Dendritic cell treated with granulocyte-macrophage colony-stimulating factor and Interleukin-4, amounts not matched to agents 40 ng/mL and 50 ng/mL, for 4 days (primary cell): ENCODE measurements around the gene OR6V1.

Experiments used
- H3K27ac Mint-ChIP-seq: one replicate; pipeline ENCODE4 v1.8.0; 2022; ENCODE audit warnings: mild to moderate bottlenecking, mixed read lengths
- H3K27me3 Mint-ChIP-seq: one replicate; pipeline ENCODE4 v1.8.0; 2022; ENCODE audit warnings: mild to moderate bottlenecking, mixed read lengths
- H3K36me3 Mint-ChIP-seq: one replicate; pipeline ENCODE4 v1.8.0; 2022; ENCODE audit warnings: low read depth, mixed read lengths
- H3K4me1 Mint-ChIP-seq: one replicate; pipeline ENCODE4 v1.8.0; 2022; ENCODE audit warnings: low read depth, mixed read lengths
- H3K4me3 Mint-ChIP-seq: one replicate; pipeline ENCODE4 v1.8.0; 2022; ENCODE audit warnings: mild to moderate bottlenecking, moderate library complexity, mixed read lengths
- H3K9me3 Mint-ChIP-seq: one replicate; pipeline ENCODE4 v1.8.0; 2022; ENCODE audit warnings: mixed read lengths
- intact Hi-C: fragments of 100-400 bp; cut with micrococcal nuclease; formaldehyde crosslinking; loops from one replicate; pipeline ENCODE4 v1.15.0; 2022

The OR6V1 gene

DNA sequence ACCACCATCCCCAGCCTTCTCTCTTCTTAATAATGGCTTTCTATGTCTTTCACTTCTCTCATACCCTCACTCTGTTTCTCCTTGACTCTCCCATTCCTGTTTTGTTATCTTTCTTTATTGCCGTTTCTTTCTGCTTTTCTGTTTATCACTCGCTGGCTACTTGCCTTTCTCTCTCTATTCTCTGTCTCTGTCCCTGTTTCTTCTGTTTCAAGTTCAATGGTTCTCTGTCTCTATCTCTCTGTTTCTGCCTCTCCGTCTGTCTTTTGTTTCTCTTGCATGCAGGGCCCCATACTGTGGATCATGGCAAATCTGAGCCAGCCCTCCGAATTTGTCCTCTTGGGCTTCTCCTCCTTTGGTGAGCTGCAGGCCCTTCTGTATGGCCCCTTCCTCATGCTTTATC lies at the start of gene OR6V1:
Gene OR6V1, plus strand, starts transcription at position 301 of the 400 bp plus-strand sequence. Its CDS starts 0 bp downstream, at position 301.
- Mint-ChIP-seq H3K36me3 (no peaks in the 10 kb centered on the region), H3K4me1 (peaks cover 40% of the 10 kb centered on the region), H3K9me3 (no peaks in the 10 kb centered on the region), H3K27me3 (peaks cover 4% of the 10 kb centered on the region), H3K27ac (no peak within 1 kb of the TSS), H3K4me3 (no peak within 1 kb of the TSS)
- intact Hi-C loops, result no loop called here

- Mint-ChIP-seq H3K9me3 (no peaks in the 10 kb centered on the region), H3K27ac (peak overlapping the region; percentile 28), H3K4me3 (peak overlapping the region; percentile 71), H3K36me3 (no peaks in the 10 kb centered on the region), H3K4me1 (peaks cover 10% of the 10 kb centered on the region), H3K27me3 (no peaks in the 10 kb centered on the region)
- intact Hi-C loops, result loop anchor here (1.0 to 10.0 kb wide), 5 partner anchors 94 to 371 kb away; no protein-coding TSS in a partner anchor
Observed at GRCh38 chr7:143002898-143003297, 49.2 kb upstream of the OR6V1 start.

GRCh38 chr7:143003393-143004051 lies 48.6 kb upstream of the OR6V1 start:
- Mint-ChIP-seq H3K4me3 (peak overlapping the region; percentile 71), H3K27ac (peak overlapping the region; percentile 28), H3K36me3 (no peaks in the 10 kb centered on the region), H3K4me1 (peaks cover 12% of the 10 kb centered on the region), H3K9me3 (no peaks in the 10 kb centered on the region), H3K27me3 (no peaks in the 10 kb centered on the region)
- intact Hi-C loops, result loop anchor here (1.0 to 10.0 kb wide), 3 partner anchors 122 to 371 kb away; no protein-coding TSS in a partner anchor

- Mint-ChIP-seq H3K36me3 (no peaks in the 10 kb centered on the region), H3K27ac (no peak overlapping the region), H3K4me3 (no peak overlapping the region), H3K9me3 (no peaks in the 10 kb centered on the region), H3K27me3 (no peaks in the 10 kb centered on the region), H3K4me1 (peaks cover 12% of the 10 kb centered on the region)
- intact Hi-C loops, result loop anchor here (10.0 kb wide), 1 partner anchor 299 kb away; no protein-coding TSS in a partner anchor
Observed at GRCh38 chr7:143005632-143006260, 46.4 kb upstream of the OR6V1 start.

- Mint-ChIP-seq H3K4me1 (peaks cover 13% of the 10 kb centered on the region), H3K36me3 (no peaks in the 10 kb centered on the region), H3K4me3 (no peak overlapping the region), H3K9me3 (no peaks in the 10 kb centered on the region), H3K27me3 (no peaks in the 10 kb centered on the region), H3K27ac (no peak overlapping the region)
- intact Hi-C loops, result loop anchor here (1.0 to 10.0 kb wide), 2 partner anchors 207 to 297 kb away; no protein-coding TSS in a partner anchor
Observed at GRCh38 chr7:143008007-143008901, 43.9 kb upstream of the OR6V1 start.

GRCh38 chr7:143012001-143012400 lies 40.1 kb upstream of the OR6V1 start:
- H3K4me1 Mint-ChIP-seq, result peaks cover 10% of the 10 kb centered on the region
- H3K36me3 Mint-ChIP-seq, result no peaks in the 10 kb centered on the region
- H3K27ac Mint-ChIP-seq, result peak overlapping the region; percentile 11
- no peak overlapping the region for H3K4me3 Mint-ChIP-seq
- intact Hi-C loops, result no loop called here
- no peaks in the 10 kb centered on the region for H3K9me3 Mint-ChIP-seq
- peaks cover 4% of the 10 kb centered on the region for H3K27me3 Mint-ChIP-seq

DNA sequence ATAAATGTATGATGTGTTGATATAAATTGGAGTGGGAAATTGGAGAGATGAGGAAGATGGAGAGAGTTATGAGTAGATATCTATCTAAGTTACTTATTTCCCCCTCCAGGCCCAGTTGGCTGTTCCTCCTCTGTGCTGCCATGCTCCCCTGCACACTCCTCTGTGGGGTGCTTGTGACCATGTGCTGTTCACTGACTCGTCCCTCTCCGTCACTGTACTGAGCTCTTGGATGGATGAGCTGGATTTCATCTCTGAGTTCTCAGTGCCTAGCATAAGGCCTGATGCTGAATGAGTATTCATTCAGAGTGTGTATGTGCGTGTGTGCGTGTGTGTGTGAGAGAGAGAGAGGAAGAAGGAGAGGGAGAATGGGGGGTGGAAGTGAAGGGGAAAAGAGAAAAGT lies 39.7 kb upstream of the OR6V1 start:
- peaks cover 10% of the 10 kb centered on the region for H3K4me1 Mint-ChIP-seq
- intact Hi-C loops, result no loop called here
- no peaks in the 10 kb centered on the region for H3K9me3 Mint-ChIP-seq
- H3K27ac Mint-ChIP-seq, result peak overlapping the region; percentile 11
- no peaks in the 10 kb centered on the region for H3K36me3 Mint-ChIP-seq
- H3K4me3 Mint-ChIP-seq, result no peak overlapping the region
- peaks cover 4% of the 10 kb centered on the region for H3K27me3 Mint-ChIP-seq

GRCh38 chr7:143013473-143013872 lies 38.7 kb upstream of the OR6V1 start:
- Mint-ChIP-seq H3K9me3 (no peaks in the 10 kb centered on the region), H3K27ac (no peak overlapping the region), H3K4me1 (peaks cover 4% of the 10 kb centered on the region), H3K27me3 (peaks cover 4% of the 10 kb centered on the region), H3K36me3 (no peaks in the 10 kb centered on the region), H3K4me3 (no peak overlapping the region)
- intact Hi-C loops, result no loop called here

GRCh38 chr7:143013893-143014292 lies 38.2 kb upstream of the OR6V1 start:
- H3K27ac Mint-ChIP-seq, result no peak overlapping the region
- no peak overlapping the region for H3K4me3 Mint-ChIP-seq
- H3K27me3 Mint-ChIP-seq, result peaks cover 4% of the 10 kb centered on the region
- H3K36me3 Mint-ChIP-seq, result no peaks in the 10 kb centered on the region
- H3K4me1 Mint-ChIP-seq, result peaks cover 4% of the 10 kb centered on the region
- peaks cover 1% of the 10 kb centered on the region for H3K9me3 Mint-ChIP-seq
- intact Hi-C loops, result no loop called here

GRCh38 chr7:143015084-143015483 lies 37.1 kb upstream of the OR6V1 start:
- Mint-ChIP-seq H3K27me3 (peaks cover 4% of the 10 kb centered on the region), H3K27ac (no peak overlapping the region), H3K4me1 (peaks cover 4% of the 10 kb centered on the region), H3K36me3 (no peaks in the 10 kb centered on the region), H3K4me3 (no peak overlapping the region), H3K9me3 (peaks cover 10% of the 10 kb centered on the region)
- intact Hi-C loops, result no loop called here

DNA sequence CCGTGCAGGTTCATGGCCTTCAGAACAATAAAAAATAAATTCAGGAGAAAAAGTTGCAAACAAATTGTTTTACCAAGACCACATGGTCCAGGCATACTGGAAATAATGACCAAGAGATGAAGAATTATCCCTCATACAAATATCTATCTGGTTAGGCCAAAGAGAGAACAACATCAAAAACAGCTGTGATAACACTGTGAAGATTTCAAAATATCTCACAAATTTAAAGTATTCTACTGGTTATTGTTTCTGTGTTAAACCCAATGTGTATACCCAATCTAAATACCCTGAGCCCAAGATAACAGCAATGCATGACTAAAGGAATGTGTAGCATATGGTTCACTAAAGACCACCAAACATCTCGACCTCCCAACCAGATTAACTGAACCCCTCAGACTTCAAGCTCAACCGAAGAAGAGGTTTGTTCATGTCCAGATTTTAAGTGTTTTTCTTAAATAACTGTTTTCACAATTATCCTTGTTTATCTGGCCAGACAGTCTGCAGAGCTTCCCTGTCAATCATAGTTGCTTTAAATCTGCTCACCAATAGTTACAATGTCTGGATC lies 36.1 kb upstream of the OR6V1 start:
- Mint-ChIP-seq H3K36me3 (no peaks in the 10 kb centered on the region), H3K4me1 (peaks cover 4% of the 10 kb centered on the region), H3K9me3 (peaks cover 10% of the 10 kb centered on the region), H3K27ac (no peak overlapping the region), H3K27me3 (peaks cover 4% of the 10 kb centered on the region), H3K4me3 (no peak overlapping the region)
- intact Hi-C loops, result no loop called here

- Mint-ChIP-seq H3K9me3 (peaks cover 10% of the 10 kb centered on the region), H3K27me3 (peaks cover 4% of the 10 kb centered on the region), H3K36me3 (no peaks in the 10 kb centered on the region), H3K4me1 (peaks cover 4% of the 10 kb centered on the region), H3K27ac (no peak overlapping the region), H3K4me3 (no peak overlapping the region)
- intact Hi-C loops, result no loop called here
Observed at GRCh38 chr7:143016996-143017395, 35.1 kb upstream of the OR6V1 start.

DNA sequence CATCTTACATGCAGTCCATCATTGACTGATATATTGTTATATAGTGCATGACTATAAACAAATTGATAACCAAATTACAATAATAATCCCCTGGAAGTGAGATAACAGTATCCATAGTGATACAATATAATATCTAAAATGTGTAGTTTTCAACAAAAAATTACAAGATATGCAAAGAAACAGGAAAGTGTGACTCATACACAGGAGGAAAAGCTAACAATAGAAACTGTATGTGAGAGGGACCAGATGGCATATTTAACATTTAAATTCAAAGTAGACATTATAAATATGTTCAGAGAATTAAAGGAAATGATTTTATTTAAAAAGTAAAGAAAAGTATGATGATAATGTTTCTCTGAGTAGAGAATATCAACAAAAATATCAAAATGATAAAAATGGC lies 33.2 kb upstream of the OR6V1 start:
- H3K4me3 Mint-ChIP-seq, result no peak overlapping the region
- no peaks in the 10 kb centered on the region for H3K36me3 Mint-ChIP-seq
- intact Hi-C loops, result no loop called here
- H3K4me1 Mint-ChIP-seq, result no peaks in the 10 kb centered on the region
- peaks cover 4% of the 10 kb centered on the region for H3K27me3 Mint-ChIP-seq
- peaks cover 10% of the 10 kb centered on the region for H3K9me3 Mint-ChIP-seq
- no peak overlapping the region for H3K27ac Mint-ChIP-seq
